HL-60/S4 treated with phorbol 12-myristate 13-acetate at 8.2 ng/mL for 4 days and 3 days (cell line): ENCODE results near the gene MEGF6.

Source experiments
- in situ Hi-C: fragments of 300-500 bp; cut with MboI; formaldehyde crosslinking; loops from 2 replicates; pipeline ENCODE4 v1.15.0; 2022; ENCODE audit warnings: low sequenced_read_pairs

MEGF6 gene

DNA sequence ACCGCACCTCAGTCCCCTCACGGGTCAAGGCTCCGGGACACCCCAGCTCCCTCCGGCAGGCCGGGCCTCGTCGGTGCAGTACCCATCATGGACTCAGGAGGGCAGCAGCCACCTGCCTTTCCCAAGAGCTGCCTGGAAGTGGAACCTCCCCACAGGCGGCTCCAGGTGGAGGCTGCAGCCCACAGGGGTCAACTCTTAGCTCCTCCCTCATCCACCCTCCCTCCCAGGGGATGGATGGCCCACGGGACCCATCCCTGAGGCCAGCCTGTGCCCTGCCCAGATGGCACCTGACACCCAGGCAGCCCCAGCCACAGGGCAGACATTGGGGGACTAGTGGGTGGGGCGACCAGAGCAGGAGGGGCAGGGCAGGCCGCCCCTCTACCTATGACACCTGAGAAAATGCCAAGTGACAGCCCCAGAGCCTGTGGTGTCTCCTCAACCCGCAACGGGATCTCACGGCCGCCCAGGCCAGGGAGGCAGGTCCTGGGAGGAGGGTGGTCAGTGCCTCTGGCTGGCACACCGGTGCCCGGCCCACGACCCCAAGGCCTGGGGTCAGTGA lies 158.0 kb downstream of the MEGF6 start:
- in situ Hi-C loops = no loop called here

DNA sequence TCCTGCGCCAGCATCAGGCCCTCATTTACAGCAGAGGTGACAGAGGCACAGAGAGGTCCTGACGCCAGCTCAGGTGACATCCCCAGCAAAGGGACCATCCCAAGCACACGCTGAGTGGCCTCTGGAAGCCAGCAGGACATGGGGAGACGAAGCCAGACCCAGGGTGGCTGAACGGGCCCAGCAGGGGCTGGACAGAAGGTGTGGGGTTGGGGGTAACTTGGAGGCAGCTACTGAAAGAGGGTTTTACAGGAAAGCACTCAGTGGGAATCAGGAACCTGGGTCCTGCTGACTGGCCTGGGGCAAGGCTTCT lies 158.5 kb downstream of the MEGF6 start:
- in situ Hi-C loops = no loop called here

DNA sequence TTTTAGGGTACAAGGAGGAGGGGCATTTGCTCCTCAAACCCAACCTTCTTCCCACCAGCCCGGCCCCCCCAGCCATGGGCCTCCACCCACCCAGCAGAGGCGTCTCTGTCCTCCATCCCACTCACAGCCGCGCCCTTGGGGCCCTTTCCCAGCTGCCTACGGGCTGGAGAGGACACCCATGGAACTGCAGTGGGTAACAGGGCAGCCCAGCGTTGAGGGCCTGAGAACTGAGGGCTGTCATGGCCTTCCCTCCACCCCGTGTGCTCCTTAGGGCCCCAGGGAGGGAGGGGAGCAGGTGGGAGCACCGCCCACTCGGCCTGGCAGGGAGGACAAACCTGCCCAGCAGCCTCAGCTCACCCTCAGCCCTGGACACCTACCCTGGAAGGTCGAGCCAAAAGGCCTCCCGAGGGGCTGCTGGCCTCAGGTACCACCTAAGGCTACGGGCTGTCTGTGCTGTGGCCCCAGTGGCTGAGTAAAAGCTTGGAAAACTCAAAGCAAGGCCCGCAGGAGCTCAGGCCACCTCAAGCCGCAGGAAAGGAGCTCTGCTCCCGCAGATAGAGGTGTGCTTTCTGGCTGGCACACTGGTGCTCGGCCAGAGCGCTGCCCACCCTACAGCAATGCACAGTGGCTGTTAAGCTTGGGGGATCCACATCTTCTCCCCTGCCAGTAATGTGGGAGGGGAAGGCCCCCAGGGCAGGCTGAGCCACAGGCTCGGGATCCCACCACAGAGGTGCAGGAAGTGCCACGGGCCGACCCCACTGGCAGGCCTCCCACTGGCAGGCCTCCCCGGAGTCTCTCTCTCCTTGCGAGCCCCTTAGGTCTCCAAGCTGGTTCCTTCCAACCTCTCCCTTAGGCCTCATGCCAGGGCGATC lies 159.1 kb downstream of the MEGF6 start:
- in situ Hi-C loops = no loop called here

DNA sequence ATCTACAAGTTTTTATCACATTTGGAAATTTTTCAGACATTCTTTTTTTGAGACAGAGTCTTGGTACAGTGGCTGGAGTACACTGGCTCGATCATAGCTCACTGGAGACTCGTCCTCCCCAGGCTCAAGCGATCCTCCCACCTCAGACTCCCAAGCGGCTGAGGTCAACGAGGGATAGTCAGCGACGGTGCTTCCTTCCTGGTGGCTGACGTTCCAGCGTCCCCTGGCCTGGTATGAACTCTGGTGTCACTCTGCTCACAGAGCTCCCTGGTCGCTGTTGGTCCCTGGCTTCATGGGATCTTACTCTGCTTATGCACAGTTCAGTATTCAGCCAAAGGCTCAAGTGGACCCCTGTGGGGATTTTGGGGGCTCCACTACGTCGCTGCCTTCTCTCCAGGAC lies 160.3 kb downstream of the MEGF6 start:
- in situ Hi-C loops = no loop called here

DNA sequence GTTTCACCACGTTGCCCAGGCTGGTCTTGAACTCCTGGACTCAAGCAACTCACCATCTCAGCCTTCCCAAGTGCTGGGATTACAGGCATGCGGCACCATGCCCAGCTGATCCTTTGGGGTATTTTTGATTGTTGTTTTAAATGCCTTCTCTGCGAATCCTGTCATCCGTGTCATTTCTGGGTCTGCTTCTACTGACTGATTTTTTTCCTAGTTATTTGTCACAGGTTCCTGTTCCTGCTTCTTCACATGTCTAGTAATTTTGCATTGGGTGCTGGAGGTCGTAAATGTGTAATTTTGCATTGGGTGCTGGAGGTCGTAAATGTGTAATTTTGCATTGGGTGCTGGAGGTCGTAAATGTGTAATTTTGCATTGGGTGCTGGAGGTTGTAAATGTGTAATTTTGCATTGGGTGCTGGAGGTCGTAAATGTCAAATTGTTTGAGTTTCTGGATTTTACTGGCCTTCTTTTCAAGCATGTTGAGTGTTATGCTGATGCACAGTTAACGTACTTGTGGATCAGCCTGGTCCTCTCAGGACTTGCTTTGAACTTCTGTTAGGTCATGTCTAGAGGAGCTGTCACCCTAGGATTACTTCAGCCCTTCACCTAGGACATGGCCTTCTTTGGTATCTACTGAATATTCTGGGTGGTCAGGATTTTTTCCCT lies 161.0 kb downstream of the MEGF6 start:
- in situ Hi-C loops = no loop called here

DNA sequence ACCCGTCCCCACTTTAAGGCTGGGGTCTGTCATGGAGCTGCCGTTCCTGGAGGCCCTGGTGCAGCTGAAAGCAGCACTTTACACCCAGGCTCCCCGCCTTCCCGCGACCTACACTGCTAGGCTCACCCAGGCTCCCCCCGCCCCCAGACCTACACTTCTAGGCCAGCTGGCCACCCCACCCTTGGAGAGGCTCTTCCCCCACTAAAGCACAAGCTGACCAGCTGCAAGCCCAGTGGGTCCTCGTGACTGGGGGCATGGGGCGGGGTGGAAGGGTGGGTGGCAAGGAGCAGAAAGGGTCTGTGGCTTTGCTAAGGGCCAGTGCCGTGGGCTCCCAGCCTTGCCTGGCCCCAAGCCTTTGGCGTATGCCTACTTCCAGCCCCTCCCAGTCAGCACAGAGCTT lies 166.6 kb downstream of the MEGF6 start:
- in situ Hi-C loops = no loop called here

DNA sequence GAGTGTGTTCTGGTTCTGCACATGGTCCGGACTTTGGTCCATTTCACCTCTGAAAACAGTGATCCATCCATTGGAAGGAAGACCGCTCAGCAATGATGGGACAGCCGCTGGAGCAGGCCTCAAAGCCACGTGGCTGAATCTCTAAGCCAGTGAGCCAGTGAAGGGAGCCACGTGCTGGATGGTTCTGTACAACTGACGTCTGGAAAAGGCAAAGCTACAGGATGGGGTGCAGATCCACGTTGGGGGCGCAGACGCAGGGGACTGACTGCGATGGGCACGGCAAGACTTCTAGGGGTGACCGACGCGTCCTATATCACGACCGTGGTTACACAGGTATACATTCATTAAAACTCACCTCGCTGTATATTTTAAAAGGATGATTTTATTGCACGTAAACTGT lies 167.0 kb downstream of the MEGF6 start:
- in situ Hi-C loops = no loop called here

DNA sequence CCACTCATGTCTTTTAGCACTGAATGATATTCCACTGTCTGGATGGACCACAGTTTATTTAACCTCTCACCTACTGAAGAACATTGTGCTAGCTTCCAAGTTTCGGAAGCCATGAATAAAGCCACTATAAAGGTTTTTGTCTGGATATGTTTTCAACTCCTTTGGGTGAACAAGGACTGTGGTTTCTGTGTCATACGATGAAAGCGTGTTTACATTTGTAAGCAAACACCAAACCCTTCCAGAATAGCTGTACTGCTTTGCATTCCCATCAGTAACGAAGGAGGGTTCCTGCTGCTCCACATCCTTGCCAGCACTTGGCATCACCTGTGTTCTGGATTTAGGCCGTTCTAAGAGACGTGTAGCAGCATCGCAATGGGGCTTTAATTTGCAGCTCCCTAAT lies 167.5 kb downstream of the MEGF6 start:
- in situ Hi-C loops = no loop called here

DNA sequence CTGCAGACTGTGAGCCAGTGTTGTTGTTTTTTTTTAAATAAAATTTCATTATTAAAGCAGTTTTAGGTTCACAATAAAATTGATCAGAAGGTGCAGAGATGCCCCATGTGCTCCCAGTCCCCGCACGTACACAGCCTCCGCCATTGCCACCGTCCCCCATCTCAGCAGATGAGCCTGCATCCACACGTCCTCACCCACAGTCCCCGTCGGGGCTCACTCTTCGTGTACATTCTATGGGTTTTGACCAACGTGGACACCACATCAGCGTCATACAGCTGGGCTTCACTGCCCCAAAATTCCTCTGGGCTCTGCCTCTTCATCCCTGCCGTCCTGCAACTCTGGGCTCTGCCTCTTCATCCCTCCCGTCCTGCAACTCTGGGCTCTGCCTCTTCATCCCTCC lies 168.4 kb downstream of the MEGF6 start:
- in situ Hi-C loops = no loop called here

DNA sequence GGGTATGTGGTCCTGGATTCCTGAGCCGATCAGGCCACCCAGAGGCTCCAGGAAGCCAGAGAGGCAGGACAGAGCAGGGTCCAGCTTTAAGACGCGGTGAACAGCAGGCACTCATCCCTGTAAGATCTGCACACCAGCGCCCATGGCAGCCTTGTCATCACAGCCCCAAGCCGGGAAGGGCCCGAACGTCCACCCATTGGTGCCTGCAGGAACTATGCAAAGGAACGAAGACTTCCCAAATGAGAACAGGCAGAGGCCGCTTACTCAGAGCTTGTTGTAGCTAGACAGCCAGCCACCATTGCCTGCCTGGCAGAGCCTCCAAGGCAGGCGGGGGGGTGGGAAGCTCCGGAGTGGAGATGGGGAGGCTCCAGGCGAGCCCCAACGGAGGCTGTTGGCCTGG lies 169.0 kb downstream of the MEGF6 start:
- in situ Hi-C loops = no loop called here

DNA sequence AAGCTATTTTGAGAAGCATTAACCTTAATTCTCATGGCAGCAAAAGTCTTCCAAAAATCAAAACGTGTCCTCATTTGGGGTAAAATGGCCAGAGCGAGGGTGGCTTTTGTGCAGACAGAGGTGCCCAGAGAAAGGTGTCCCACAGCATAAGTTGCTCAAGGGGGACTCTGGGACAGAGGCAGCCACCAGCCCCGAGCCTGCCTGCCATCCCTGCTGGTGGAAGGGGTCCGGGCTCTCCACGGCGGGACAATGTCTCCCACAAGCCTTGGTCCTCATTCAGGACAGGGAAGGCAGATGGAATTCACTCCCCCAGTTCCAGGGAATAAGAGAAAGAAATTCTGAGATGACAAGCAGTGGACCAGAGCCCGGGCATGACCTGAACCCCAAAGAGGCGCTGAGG lies 169.4 kb downstream of the MEGF6 start:
- in situ Hi-C loops = no loop called here

DNA sequence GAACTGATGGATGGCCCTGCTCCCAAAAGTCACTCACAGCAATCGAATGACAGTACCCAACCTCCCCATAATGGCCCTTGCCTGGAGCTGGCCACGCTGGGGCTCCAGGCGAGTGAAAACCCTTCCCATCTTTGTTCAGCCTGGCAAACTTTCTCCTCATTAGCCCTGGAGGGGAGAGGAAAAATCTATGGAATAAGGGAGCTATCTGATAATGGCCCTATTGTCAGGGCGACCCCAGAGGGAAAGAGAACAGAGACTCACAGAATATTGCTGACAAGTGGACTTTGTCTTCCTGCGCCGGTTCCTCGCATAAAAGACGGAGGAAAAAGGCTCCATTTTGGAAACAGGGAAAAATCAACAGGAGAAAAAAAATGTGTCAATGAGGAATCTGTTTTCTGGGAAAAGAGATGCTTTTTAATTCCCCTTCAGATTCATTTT lies 169.9 kb downstream of the MEGF6 start:
- in situ Hi-C loops = no loop called here

DNA sequence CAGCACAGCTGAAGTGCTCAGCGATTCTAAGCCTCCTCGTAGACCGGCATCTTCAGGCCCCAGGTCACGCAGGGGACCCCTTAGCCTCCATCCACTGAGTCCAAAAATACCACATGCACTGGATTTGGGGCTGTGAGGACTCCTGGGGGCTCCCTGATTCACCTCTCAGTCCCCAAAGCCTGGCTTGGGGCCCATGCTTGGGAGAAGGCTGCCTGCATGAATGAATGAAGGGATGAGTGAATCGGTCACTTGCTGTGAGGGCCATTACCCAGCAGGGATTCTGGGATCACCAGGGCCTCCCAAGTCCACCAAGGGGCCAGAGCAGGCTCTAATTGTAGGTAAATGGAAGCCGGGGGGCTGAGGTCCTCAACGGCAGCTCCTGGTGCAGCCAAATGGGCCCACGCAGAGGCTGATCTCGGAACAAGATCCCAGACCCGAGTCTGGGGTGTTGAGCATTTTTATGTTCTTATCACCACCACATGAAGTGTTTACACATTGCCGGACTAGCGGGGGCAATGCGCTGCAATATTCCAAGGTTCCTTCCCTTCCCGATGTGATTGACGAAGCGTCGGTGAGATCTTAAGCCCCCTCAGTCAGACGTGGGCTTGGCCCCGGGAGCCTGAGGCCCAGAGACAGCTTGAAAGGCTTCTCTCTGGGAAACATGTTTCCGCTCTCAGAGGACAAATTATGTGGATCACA lies 170.4 kb downstream of the MEGF6 start:
- in situ Hi-C loops = no loop called here

DNA sequence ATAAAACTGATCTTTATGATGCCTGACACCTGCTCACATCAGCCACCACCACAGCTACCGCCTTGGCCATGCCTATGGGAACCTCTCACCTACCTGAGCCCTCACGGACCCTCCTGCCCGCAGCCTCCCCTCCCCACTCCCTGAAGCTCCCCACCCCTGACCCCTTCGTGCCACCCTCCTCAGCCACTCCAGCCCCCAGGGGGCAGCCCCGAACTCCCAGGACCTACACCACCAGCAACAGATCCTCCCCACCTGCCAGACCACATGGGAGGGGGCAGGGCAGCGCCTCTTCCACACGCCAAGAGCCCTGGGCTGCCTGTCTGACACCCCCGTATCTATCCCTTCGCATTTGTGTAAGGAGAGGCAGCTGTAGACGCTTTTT lies 171.0 kb downstream of the MEGF6 start:
- in situ Hi-C loops = no loop called here
